HG02970 (cell line): Measurements from ENCODE around the gene DTX1.
"Not testable (repeated sequence)": the region's sequence is repeated elsewhere in the genome, so short reads cannot be mapped to it uniquely, and the experiment has no call there.

ENCODE experiments used
- ATAC-seq: cut with Tn5 transposase; IDR thresholded peaks from one replicate; pipeline ENCODE4 v1.9.1; 2021; ENCODE audit warnings: mild to moderate bottlenecking, moderate library complexity, moderate number of reproducible peaks; ENCODE audit not compliant: unreplicated experiment, low FRiP score

The DTX1 gene

GRCh38 chr12:113111247-113111646 lies 54.7 kb downstream of the DTX1 start:
- ATAC-seq, result no peak

GRCh38 chr12:113112043-113112899 lies 55.7 kb downstream of the DTX1 start:
- no peak for ATAC-seq

GRCh38 chr12:113113397-113113796 lies 56.9 kb downstream of the DTX1 start:
- no peak for ATAC-seq

GRCh38 chr12:113114447-113115178 lies 58.1 kb downstream of the DTX1 start:
- no peak for ATAC-seq

DNA sequence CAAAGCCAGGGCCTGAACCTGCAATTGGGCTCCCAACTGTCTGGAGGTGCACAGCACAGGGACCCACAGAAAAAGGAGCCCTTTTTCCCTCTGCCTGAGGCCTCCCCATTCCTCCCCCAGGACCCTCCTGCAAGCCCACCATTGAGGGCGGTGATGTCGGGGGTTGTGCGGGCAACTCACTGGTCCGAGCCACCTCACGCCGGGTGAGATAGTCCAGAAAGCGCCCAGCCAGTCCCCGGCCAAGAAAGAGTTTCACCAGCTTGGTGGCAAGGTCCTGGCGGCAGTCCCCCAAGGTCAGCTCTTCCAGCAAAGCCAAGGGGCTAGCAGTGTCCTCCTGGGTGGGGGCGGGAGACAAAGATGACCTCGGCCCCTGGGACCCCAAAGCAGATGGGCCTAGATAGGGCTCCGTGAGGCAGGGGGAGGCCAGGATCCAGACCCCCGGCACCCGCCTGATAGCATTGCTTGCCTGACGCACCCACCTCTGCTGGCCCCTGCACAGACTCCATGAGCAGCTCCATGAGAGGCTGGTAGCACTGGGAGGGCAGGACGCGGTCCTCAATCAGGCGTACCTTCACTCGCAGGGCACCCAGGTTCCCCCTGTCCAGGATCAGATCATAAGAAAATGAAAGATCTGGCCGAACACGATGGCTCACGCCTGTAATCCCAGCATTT lies 59.1 kb downstream of the DTX1 start:
- ATAC-seq, result no peak

DNA sequence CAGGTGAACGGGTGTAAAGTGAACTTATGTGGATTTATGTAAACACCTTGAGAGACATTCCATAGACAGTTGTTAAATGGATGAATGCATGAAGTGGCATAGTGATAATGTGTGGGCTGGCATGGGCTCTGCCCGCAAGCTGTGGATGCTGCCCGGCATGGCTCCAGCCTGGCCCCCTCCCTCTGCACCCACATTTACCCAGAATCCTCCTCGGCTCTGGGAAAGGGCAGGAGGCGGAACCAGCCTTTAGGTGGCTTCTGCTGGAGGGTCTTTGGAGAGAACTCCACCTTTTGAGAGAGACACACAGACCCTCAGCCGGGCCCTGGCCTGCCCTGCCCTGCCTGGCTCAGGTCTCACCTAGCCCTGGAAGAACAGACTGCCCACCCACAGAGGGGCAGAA lies 60.3 kb downstream of the DTX1 start:
- no peak for ATAC-seq

GRCh38 chr12:113117684-113118083 lies 61.2 kb downstream of the DTX1 start:
- not testable (repeated sequence) for ATAC-seq

- ATAC-seq, result no peak
Measured at GRCh38 chr12:113118142-113118541, 61.6 kb downstream of the DTX1 start.

DNA sequence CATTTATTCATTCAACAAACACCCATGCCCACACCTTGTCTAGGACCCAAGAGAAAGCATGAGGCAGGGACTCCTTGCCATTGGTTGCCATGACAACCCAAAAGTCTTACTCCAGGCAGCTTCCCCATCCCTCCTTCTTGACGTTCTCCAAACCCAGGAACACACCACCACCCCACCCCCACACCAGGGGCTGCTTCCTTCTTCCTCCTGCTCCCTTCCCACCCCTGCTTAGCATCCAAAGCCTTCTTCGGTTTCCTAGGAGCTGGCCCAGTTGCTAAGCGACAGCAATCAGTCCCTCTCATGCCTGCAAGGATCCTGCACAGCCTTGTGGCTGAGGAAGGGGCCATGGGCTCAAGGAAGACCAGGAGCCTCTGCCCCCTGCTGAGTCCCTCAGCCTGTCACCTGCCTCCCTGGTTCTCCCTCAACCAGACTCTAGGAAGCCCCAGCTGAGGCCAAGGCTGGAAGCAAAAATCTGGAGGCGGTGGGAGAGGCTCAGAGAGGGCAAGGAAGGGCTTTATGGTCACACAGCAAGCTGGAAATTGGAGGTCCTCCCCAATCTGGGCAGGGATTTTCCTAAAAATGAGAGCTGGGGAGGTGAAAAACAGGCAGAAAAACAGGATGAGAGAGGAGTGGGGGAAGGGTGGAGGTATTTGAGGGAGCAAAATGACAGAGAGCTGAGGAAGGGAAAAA lies 63.6 kb downstream of the DTX1 start:
- no peak for ATAC-seq

- no peak for ATAC-seq
Measured at GRCh38 chr12:113120670-113121370, 64.3 kb downstream of the DTX1 start.

- ATAC-seq, result no peak
Measured at GRCh38 chr12:113127791-113128199, 71.3 kb downstream of the DTX1 start.

GRCh38 chr12:113128802-113129663 lies 72.5 kb downstream of the DTX1 start:
- ATAC-seq, result no peak

DNA sequence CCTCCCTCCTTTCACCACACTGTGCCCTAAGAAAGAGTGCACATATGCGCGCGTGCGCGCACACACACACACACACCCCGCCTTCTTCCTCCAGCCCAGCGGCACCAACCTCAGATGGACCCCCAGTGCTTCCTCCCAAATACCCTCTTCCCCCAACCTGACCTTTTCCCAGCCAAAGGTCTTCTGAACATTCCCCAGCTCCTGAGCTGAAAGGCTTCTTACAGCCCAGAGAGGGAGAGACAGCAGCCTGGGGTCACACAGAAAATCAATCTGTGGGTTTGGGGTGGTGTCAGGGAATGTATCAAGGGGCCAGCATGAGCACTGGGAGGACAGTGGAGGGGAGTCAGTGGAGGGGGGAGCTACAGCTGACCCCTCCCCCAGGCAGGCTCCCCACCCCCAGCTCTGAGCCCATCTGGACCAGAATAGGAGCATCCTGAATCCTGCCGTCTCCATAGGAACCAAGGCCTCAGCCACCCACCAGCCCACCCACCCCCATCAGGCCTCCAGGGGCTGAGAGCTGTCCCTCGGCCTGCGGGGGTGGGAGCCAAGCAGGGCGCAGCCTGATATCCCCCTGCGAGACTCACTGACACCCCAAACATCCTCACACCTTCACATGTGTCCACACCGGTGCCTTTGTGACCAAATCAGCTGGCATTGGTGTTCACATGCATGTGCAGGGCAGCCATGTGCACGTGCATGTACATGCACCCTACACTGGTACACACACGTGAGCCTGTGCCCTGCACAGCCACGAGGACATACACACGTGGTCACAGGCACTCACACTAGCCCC lies 73.3 kb downstream of the DTX1 start:
- no peak for ATAC-seq

DNA sequence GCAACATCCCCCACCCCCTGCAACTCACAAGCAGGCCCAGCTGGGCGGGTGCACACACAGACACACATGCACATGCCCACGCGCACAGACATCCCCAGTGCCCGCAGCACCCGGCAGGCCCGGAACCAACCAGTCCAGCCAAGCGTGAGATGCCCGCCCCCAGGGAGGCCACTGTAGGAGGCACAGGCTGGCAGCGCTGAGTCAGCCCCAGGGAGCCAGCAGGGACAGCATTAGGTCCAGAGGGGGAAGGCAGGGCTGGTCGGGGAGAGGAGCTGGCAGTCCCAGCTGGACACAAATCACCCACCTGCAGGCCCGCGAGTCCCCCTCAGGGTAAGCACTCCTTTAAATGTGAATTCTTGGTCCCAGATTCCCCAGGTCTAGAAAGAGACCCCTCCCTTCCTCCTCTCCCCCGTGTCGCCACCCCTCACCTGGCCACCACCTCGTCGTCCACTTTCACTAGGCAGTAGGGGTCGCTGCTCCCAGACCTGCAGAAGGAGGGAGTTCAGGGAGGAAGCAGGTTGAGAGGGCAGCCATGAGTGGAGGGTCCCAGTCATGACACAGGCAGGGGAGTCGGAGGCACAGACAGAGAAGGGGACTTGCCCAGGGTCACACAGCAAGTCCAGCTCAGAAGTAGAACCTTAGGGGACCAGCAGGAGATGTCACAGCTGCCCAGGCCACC lies 74.1 kb downstream of the DTX1 start:
- ATAC-seq, result no peak

- no peak for ATAC-seq
Measured at GRCh38 chr12:113131556-113131955, 75.0 kb downstream of the DTX1 start.

DNA sequence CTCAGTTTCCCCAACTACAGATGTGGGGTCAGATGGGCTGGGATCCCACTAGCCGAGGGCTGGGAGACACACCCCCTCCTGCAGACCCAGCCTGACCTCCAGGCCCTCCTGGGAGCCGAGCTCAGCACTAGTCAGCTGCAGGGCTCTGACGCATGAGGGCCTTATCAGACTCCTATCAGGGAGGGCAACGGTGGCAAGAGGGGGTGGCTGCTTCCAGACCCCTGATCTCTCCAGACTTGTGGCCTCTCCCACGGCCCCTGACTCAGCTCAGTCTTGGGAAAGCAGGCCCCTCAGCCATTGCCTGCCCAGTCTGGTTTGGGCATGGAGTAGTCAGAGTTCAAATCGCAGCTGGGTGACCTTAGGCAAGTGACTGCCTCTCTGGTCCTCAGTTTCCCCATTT lies 76.5 kb downstream of the DTX1 start:
- ATAC-seq, result no peak

- ATAC-seq, result no peak
Measured at GRCh38 chr12:113133666-113134065, 77.1 kb downstream of the DTX1 start.

DNA sequence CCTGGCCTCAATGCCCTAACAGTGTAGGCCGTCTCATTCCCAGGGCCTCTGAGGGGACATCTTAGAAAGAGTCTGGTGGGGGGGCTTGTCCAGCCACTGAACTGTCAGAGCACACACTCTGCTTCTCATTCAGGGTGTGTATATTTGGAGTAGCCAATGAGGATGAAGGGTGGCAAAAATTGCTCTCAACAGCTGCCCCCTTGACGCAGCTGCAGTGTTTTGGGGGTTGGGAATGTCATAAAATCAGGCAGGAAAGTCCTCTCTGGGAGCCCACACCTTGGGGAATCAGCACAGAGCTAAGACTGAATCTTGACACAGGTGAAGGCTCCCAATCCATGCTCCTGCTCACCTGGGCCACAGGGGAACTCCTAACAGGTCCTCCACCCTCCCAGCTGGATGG lies 77.5 kb downstream of the DTX1 start:
- ATAC-seq, result no peak
